ENCODE measurements around the gene NTRK2.

GRCh38 chr9:84899326-84899725, 229.8 kb downstream of the NTRK2 start:
- no peak for TF ChIP-seq POLR2A (IDR thresholded peaks at IDR 0.05)
- no peak for TF ChIP-seq CTCF (IDR thresholded peaks at IDR 0.05)
